NCI-H526 treated with DMSO at 0.1 percent for 48 hours (cell line): ENCODE measurements around the gene PSEN1.

Experiments used
- DNase-seq: peaks from one replicate; lab custom pipeline; 2025; lab: John Stamatoyannopoulos, UW

PSEN1 gene

DNA sequence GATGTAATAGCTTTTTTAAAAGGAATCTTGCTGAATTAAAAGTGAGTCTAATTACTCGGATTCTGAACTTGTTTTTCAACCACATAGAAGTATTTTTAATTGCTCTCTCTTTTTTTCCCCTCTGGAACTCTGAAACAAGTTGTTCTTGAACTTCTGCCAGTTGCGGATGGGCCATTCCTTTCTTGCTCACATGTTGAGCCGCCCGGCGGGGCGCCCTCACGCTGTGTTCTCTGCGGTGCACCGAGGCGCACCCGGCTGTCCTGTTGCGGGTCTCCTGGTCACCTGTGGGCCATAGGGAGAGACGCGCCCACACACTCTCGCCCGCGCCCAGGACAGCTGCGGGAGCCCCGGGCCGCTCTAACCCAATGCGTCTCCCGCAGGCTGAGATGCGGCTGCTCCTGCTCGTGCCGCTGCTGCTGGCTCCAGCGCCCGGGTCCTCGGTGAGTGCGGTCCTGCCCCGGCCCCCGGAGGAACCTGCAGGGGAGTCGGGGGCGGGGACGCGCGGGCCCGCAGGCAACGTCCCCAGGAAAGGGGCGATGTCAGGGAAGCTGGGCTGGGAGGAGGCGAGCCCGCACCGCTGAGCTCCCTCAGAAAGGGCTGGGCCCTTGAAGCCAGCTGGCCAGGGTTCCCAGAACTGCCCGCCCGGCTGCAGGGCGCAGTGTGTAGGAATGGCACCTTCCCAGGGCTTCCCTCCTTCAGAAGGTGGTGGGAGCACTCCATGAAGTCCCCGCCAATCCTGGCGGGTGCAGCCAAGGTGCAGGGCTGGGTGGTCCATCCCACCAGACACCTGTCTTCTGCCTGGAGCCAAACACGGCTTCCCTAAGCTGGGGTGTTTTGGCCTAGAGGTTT, 103.3 kb downstream of the PSEN1 start:
- no peak for DNase-seq

GRCh38 chr14:73240816-73241480, 104.6 kb downstream of the PSEN1 start:
- DNase-seq = no peak

DNA sequence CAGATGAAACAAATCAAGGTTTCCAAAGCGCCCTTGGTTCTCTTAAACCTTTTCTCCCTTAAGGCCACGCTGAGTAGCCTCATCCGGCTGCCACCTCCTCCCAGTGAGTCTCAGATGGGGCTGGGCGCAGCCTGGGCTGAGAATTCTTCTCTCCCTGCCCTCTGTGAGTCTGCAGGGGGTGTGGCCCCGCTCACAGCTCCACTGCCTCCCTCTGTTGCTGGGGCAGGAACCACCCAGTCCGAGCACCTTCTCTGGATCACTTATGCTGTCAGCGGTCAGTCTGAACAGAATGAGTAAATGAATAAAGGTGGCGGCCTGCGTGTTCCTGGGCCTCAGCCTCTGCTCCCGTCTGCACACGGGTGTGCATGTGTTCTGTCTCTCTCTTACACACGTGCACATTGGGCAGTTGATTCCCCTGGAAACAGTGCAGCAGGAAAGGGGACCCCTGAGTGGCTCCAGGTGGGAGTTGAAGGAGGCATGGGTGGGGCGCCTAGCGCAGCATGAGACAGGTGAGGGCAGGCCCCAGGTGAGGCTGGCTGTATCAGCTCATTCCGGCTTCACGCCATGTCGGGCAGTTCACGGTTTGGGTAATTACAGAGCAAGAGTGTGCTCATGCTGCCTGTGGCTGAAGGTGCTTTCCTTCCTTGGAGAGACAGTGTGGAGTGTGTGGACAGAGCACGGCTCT, 105.3 kb downstream of the PSEN1 start:
- no peak for DNase-seq

- DNase-seq = no peak
Measured at GRCh38 chr14:73242357-73242901, 106.1 kb downstream of the PSEN1 start.

DNA sequence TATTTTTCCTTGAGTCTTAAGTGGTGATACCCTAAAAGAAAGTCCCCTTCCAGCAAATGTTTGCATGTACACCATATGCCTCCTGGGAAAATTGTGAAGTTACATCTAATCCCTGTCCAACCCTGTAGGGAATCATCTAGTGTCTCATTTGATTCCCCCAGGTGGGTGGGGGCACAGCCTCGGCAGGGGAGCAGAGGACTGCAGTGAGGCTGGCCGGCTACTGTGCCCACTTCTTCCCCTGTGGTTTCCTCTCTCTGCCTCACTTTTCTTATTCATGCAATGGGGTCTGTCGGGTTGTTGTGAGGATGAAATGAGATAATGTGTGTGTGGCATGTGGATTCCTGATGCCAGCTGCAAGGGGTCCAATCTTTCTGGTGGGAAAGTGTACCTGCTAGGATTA, 107.0 kb downstream of the PSEN1 start:
- no peak for DNase-seq

DNA sequence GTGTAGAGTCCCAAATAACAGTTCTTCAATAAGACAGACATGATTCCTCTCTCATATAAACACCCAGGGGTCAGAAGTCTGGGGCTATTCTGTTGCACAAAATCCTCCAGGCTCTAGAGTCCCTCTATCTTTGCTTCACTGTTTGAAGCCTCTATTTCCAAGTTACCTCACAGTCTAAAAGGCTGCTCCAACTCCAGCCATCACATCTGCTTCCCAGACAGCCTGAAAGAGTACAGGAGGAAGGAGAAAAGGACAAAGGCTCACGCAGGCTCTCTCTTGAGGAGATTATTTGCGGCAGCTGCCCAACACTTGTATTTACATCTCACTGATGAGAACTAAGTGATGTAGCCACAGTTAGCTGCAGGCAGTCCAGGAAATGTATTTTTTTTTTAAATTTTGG, 107.4 kb downstream of the PSEN1 start:
- no peak for DNase-seq

DNA sequence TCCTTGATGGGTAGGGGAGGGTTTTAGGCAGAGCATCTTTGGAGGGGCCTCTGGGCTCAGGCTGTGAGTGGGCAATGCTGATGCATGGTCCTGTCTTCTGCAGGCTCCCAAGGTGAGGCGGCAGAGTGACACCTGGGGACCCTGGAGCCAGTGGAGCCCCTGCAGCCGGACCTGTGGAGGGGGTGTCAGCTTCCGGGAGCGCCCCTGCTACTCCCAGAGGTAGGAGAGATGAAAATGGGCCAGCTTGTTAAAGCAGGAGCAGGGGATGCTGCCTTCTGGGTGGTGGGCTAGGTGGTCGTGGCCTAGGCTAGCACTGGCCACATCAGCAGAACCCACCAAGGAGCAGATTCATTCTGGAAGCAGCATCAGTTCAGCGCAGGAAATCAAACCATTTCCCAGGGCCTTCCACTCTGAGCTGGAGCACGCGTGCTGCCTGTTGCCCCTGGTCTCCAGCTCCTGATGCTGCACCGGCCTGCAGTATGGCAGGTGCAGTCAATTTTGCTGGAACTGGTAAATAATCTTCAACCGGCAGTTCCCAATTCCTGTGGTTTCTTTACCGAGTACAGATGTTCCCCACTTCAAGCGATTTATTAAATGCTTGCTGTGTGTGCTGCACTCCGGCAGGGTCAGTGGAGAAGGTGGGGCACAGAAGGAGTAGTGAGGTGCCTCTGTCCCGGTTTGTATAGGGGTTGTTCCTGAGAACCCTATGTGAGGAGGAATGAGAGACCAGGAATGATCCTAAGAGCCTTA, 108.4 kb downstream of the PSEN1 start:
- DNase-seq = no peak

- peak; percentile 33 for DNase-seq
Measured at GRCh38 chr14:73245480-73246325, 109.4 kb downstream of the PSEN1 start.

GRCh38 chr14:73246387-73247150, 110.3 kb downstream of the PSEN1 start:
- DNase-seq = peak; percentile 14

DNA sequence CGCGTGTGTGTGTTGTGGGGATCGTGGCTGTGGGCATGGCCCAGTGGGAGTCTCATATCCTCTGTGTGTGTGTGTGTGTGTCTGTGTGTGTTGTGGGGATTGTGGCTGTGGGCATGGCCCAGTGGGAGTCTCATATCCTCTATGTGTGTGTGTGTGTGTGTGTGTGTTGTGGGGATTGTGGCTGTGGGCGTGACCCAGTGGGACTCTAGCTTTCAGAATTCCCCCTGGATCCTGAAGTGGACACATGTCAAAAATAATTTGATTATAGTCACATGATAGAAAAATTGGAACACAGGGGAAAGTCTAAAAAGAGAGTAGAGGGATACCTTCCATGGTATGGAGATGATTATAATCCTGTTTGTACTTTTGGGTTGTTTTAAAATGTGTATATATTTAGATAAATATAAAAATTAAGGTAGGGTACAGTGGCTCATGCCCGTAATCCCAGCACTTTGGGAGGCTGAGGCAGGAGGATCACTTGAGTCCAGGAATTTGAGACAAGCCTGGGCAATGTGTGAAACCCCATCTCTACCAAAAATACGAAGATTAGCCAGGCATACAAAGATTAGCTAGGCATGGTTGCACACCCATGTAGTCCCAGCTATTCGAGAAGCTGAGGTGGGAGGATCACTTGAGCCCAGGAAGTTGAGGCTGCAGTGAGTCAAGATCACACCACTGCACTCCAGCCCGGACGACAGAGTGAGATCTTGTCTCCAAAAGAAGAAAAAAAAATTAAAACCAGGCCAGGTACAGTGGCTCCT, 112.0 kb downstream of the PSEN1 start:
- DNase-seq = no peak

GRCh38 chr14:73249108-73249507, 112.8 kb downstream of the PSEN1 start:
- no peak for DNase-seq

DNA sequence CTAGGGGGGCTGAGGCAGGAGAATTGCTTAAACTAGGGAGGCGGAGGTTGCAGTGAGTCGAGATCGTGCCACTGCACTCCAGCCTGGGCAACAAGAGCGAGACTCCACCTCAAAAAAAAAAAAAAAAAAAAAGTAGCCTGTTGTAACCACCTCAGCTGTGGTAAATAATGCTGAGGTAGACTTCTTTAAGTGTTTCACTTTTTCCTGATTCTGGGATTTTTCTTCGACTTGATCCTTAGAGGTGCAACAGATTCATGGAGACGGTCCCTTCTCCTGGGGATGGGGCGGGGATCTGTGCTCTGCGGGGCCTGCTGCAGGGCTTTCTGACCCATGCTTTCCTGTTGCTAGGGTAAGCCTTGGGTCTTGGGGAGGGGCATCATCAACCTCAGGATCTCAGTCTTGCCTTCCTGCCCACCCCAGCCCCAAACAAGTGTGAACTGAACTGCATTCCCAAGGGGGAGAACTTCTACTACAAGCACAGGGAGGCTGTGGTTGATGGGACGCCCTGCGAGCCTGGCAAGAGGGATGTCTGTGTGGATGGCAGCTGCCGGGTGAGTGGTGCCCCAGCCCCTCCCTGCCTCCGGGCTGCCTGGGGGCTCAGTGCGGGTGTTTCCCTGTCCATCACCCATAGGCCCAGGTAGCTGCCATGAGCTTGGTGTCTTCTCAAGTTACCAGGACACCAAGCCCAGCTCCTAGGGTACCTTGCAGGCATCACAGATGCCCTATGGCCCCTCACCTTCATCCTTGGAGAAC, 113.4 kb downstream of the PSEN1 start:
- no peak for DNase-seq

DNA sequence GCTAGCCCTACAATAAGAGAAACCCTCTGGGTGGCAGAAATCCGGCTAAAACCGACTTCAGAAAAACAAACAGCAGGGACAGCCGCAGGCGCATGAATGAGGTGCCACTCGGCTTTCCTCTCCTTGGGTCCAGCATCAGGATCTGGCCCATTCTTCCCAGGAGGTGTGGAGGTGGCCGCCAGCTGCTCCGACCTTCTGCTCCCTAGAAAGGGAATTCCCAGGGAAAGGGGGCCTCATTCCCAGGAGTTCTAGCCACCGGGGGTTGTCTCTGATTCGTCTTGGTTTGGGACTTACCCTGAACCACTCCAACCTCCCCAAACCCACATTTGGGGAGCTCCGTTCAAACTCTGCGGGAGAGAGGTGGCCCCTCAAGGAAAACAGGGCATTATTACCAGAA, 114.0 kb downstream of the PSEN1 start:
- DNase-seq = no peak

GRCh38 chr14:73250781-73251500, 114.6 kb downstream of the PSEN1 start:
- peak; percentile 88 for DNase-seq

DNA sequence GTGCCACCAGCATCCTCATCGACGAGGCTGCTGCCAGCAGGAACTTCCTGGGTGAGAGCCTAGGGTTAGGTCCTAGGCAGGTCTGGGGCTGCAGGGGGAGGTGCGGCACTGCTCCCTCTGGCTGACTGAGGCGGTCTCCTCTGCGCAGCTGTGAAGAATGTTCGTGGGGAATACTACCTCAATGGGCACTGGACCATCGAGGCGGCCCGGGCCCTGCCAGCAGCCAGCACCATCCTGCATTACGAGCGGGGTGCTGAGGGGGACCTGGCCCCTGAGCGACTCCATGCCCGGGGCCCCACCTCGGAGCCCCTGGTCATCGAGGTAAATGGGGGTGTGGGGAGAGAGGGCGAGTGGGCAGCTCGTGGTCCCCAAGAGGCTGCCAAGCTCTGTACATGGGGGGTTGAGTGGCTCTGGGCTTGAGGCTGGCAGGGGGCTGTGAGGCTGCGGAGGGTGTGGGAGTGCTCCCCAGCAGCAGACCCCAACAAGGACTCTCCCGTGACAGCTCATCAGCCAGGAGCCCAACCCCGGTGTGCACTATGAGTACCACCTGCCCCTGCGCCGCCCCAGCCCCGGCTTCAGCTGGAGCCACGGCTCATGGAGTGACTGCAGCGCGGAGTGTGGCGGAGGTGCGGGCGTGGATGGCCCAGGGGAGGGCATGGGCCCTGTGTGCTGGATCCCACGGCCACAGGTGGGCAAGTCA, 115.4 kb downstream of the PSEN1 start:
- no peak for DNase-seq

GRCh38 chr14:73252491-73253322, 116.4 kb downstream of the PSEN1 start:
- no peak for DNase-seq

DNA sequence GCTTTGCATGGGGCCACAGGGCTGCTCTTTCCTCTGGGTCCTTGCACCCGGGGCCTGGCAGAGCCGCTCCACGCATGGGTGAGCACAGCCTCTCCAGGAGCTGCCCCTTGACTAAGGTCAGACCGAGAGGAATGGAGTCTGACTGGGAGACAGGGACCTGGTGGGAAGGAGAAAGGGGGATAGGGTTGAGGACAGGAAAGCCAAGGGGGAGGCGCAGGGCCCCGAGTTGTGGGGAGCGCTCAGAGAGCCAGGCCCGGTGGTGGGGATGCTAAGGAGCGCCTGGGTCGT, 117.0 kb downstream of the PSEN1 start:
- DNase-seq = no peak
